Endothelial cell of umbilical vein (primary cell): ENCODE results near the gene PIK3AP1. TPM values are rescaled to one million over a fixed set of nuclear protein-coding genes. Genes with fewer than 3 reads are reported as not detected.

Experiments used
- BruUV-seq: library from RNA; stranded (reverse); fragments of 400-500 nt; replicated peaks from 2 replicates; lab custom pipeline; 2021; lab: Mats Ljungman, UMichigan
- CTCF ChIA-PET: fragments of 300-600, 350-600 bp; sonication (Branson Sonifier 250); formaldehyde crosslinking; loops from one replicate; lab custom pipeline; 2021; ENCODE audit warnings: antibody characterized with exemption, inconsistent platforms; lab: Charles Lee
- POLR2A ChIA-PET: fragments of 300-600, 350-600 bp; sonication (Branson Sonifier 250); formaldehyde crosslinking; loops from one replicate; lab custom pipeline; 2021; ENCODE audit warnings: antibody characterized with exemption, inconsistent platforms; lab: Charles Lee
- DNase-seq: peaks from one replicate; pipeline ENCODE4 v3.0.0-alpha.2; 2011; ENCODE audit warnings: low read depth, low spot score
- FAIRE-seq: peaks from 2 replicates; lab custom pipeline; 2011; peaks lifted over from hg19 to GRCh38; lab: Jason Lieb, UNC
- H2AFZ ChIP-seq: 2 replicates; pipeline ENCODE4 v1.6.0; 2012; ENCODE audit warnings: low read depth, low read length, control low read depth, inconsistent platforms
- H3K27ac ChIP-seq: 2 replicates; pipeline ENCODE4 v1.5.1; 2011; ENCODE audit warnings: low read depth, mild to moderate bottlenecking, control low read depth, low read length, moderate library complexity; ENCODE audit not compliant: insufficient read depth
- H3K27me3 ChIP-seq, 2 experiments: 2 replicates each; pipeline versions ENCODE4 v1.6.0 to v1.6.1; 2011; ENCODE audit warnings: low read length in 2 of 2, mixed read lengths in 1 of 2; ENCODE audit not compliant: control insufficient read depth in 2 of 2, insufficient read depth in 2 of 2
- H3K36me3 ChIP-seq, 2 experiments: 2 replicates in 1 of 2; 3 replicates in 1 of 2; pipeline ENCODE4 v1.5.1; 2011; ENCODE audit warnings: low read length in 2 of 2, mild to moderate bottlenecking in 1 of 2, moderate library complexity in 1 of 2; ENCODE audit not compliant: control insufficient read depth in 2 of 2, insufficient read depth in 2 of 2; ENCODE audit errors: extremely low read depth in 1 of 2
- H3K4me1 ChIP-seq: 3 replicates; pipeline ENCODE4 v1.5.1; 2011; ENCODE audit warnings: mild to moderate bottlenecking, low read length; ENCODE audit not compliant: control insufficient read depth, insufficient read depth; ENCODE audit errors: extremely low read depth
- H3K4me2 ChIP-seq: 2 replicates; pipeline ENCODE4 v1.6.1; 2011; ENCODE audit warnings: low read length, control low read depth, mixed read lengths; ENCODE audit not compliant: insufficient read depth
- H3K4me3 ChIP-seq, 3 experiments: fragments of 200-600 bp in 1 of 3; sonication (generic), shearing (Covaris generic) in 1 of 3; replicated peaks in 1 of 3; 2 replicates each; pipeline ENCODE4 v1.5.1; 2011 to 2016; ENCODE audit warnings: control low read depth in 3 of 3, low read length in 3 of 3, mild to moderate bottlenecking in 2 of 3, inconsistent platforms in 1 of 3, low read depth in 1 of 3, moderate library complexity in 1 of 3; ENCODE audit not compliant: insufficient read depth in 1 of 3
- H3K79me2 ChIP-seq: 2 replicates; pipeline ENCODE4 v1.6.0; 2012; ENCODE audit warnings: low read length, inconsistent platforms; ENCODE audit not compliant: control insufficient read depth, insufficient read depth
- H3K9ac ChIP-seq: replicated peaks from 2 replicates; pipeline ENCODE3; 2011; ENCODE audit warnings: low read length, control low read depth; ENCODE audit not compliant: insufficient read depth; ENCODE audit errors: extremely low read depth
- H3K9me1 ChIP-seq: replicated peaks from 3 replicates; pipeline ENCODE4 v1.6.0; 2011; ENCODE audit warnings: mild to moderate bottlenecking, low read length; ENCODE audit not compliant: control insufficient read depth, insufficient read depth; ENCODE audit errors: extremely low read depth
- H3K9me3 ChIP-seq: replicated peaks from 2 replicates; pipeline ENCODE4 v1.5.1; 2012; ENCODE audit warnings: low read length, inconsistent platforms; ENCODE audit not compliant: control insufficient read depth, insufficient read depth
- H4K20me1 ChIP-seq: replicated peaks from 2 replicates; pipeline ENCODE3; 2011; ENCODE audit warnings: mild to moderate bottlenecking, low read length; ENCODE audit not compliant: control insufficient read depth, insufficient read depth; ENCODE audit errors: extremely low read depth
- EZH2 ChIP-seq: IDR thresholded peaks from 2 replicates; pipeline ENCODE4 v1.6.1; 2012; ENCODE audit warnings: borderline replicate concordance, low read depth, mild to moderate bottlenecking, moderate library complexity, low read length, inconsistent platforms; ENCODE audit not compliant: severe bottlenecking
- FOS ChIP-seq: IDR thresholded peaks from 2 replicates; pipeline ENCODE4 v1.6.1; 2011; ENCODE audit warnings: mild to moderate bottlenecking, low read length, moderate library complexity, borderline replicate concordance; ENCODE audit not compliant: insufficient read depth
- GATA2 ChIP-seq: IDR thresholded peaks from 2 replicates; pipeline ENCODE4 v1.7.0; 2011; ENCODE audit warnings: low read depth, mild to moderate bottlenecking, moderate library complexity, mixed read lengths, low read length; ENCODE audit not compliant: insufficient read length, insufficient read depth
- JUN ChIP-seq: IDR thresholded peaks from 2 replicates; pipeline ENCODE4 v1.6.1; 2011; ENCODE audit warnings: borderline replicate concordance, low read depth; ENCODE audit not compliant: insufficient read length, insufficient read depth
- MYC ChIP-seq: IDR thresholded peaks from one replicate; pipeline ENCODE4 v1.6.1; 2011; ENCODE audit warnings: mild to moderate bottlenecking, low read depth, low read length
- POLR2A ChIP-seq: IDR thresholded peaks from 2 replicates; pipeline ENCODE4 v1.6.1; 2012; ENCODE audit warnings: low read depth, mild to moderate bottlenecking, control low read depth, low read length
- POLR2AphosphoS5 ChIP-seq: IDR thresholded peaks from 2 replicates; pipeline ENCODE4 v1.6.1; 2012; ENCODE audit warnings: low read depth, mild to moderate bottlenecking, control low read depth, low read length, moderate library complexity; ENCODE audit not compliant: insufficient read depth
- dilution Hi-C: fragments of 300-500 bp; cut with MboI; formaldehyde crosslinking; loops from one replicate; pipeline ENCODE4 v1.15.0; 2019; ENCODE audit warnings: low sequenced_read_pairs; ENCODE audit not compliant: extremely low pct_ligation_motif_present
- intact Hi-C: fragments of 100-400 bp; cut with micrococcal nuclease; formaldehyde crosslinking; loops from one replicate; pipeline ENCODE4 v1.10.0; 2022
- polyA plus RNA-seq, 4 experiments: library from polyadenylated mRNA; depleted of rRNA in 3 of 4; stranded (reverse) in 3 of 4; unstranded in 1 of 4; fragments of >200 nt; gene quantifications; 2 replicates each; pipeline versions ENCODE4 v1.2.1 to v1.2.3, GENCODE V29; 2011 to 2012; ENCODE audit warnings: missing spikeins in 1 of 4
- total RNA-seq: library from RNA; stranded (reverse); gene quantifications from 2 replicates; pipeline ENCODE4 v1.2.3, GENCODE V29; 2021
- TF ChIP-seq, protein P1 (sequence below): IDR thresholded peaks from 2 replicates; pipeline ENCODE4 v1.6.1; 2011; ENCODE audit not compliant: insufficient read depth, insufficient read length
- TF ChIP-seq, protein P2 (sequence below), 2 donors: IDR thresholded peaks; 1 replicate in 1 of 2; 2 replicates in 1 of 2; pipeline ENCODE4 v1.5.1; 2011; ENCODE audit warnings: low read length in 2 of 2, mild to moderate bottlenecking in 2 of 2, moderate library complexity in 2 of 2, control low read depth in 1 of 2, inconsistent platforms in 1 of 2, low read depth in 1 of 2; ENCODE audit not compliant: insufficient read depth in 1 of 2; ENCODE audit errors: extremely low read depth in 1 of 2

Gene PIK3AP1
- total and polyA plus RNA-seq, 2 donors (not counting 3 experiments of a cell fraction or from before 2014, with no cell fraction given): 0.04 TPM; not detected in 1

DNA sequence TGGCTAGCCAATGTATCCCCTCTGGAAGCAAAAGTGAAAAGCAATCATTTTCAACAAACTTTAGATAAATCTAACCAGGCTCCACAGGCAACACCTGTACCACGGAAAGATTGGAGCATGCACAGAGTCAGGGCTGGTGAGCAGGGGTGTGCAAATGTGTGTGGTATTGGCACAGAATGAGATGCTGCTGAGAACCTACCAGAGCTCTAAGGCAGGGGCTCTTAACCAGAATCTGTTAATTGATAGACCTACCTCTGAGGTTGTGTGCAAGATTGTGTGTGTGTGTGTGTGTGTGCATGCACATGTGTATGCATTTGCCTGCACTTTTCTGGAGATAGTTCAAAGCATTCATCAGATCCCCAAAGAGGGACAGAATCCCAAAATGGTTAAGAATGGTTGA, 62.9 kb downstream of the PIK3AP1 start:
- Histone ChIP-seq H3K27ac (no peak overlapping the region), H3K4me3 (no peak overlapping the region), H3K9me3 (no peaks in the 10 kb centered on the region), H3K4me1 (no peaks in the 10 kb centered on the region), H3K4me2 (no peak overlapping the region), H3K9ac (no peak overlapping the region), H2AFZ (no peak overlapping the region), H4K20me1 (no peaks in the 10 kb centered on the region), H3K79me2 (no peaks in the 10 kb centered on the region), H3K27me3 (peaks cover 0 to 3% of the 10 kb centered on the region in 2 experiments), H3K36me3 (no peaks in the 10 kb centered on the region), H3K9me1 (no peaks in the 10 kb centered on the region)
- intact Hi-C loops: no loop called here
- no TSS peak for BruUV-seq
- FAIRE-seq (no peak), DNase-seq (no peak)
- CTCF ChIA-PET: interaction anchor here (0.8 kb wide), 1 partner anchor 17 kb away, joined by 3 read pairs; no protein-coding TSS in a partner anchor
- TF ChIP-seq POLR2A (no peak), FOS (no peak), POLR2AphosphoS5 (no peak), JUN (no peak), EZH2 (no peak), GATA2 (no peak), MYC (no peak)
- TF ChIP-seq, protein P1, sequence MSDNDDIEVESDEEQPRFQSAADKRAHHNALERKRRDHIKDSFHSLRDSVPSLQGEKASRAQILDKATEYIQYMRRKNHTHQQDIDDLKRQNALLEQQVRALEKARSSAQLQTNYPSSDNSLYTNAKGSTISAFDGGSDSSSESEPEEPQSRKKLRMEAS: no peak
- TF ChIP-seq, protein P2, sequence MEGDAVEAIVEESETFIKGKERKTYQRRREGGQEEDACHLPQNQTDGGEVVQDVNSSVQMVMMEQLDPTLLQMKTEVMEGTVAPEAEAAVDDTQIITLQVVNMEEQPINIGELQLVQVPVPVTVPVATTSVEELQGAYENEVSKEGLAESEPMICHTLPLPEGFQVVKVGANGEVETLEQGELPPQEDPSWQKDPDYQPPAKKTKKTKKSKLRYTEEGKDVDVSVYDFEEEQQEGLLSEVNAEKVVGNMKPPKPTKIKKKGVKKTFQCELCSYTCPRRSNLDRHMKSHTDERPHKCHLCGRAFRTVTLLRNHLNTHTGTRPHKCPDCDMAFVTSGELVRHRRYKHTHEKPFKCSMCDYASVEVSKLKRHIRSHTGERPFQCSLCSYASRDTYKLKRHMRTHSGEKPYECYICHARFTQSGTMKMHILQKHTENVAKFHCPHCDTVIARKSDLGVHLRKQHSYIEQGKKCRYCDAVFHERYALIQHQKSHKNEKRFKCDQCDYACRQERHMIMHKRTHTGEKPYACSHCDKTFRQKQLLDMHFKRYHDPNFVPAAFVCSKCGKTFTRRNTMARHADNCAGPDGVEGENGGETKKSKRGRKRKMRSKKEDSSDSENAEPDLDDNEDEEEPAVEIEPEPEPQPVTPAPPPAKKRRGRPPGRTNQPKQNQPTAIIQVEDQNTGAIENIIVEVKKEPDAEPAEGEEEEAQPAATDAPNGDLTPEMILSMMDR (IDR thresholded peaks at IDR 0.05; ENCODE audit: extremely low read depth in 1 of 2, insufficient read depth in 1 of 2, low read depth in 1 of 2, low read length in 2 of 2): no peak
- POLR2A ChIA-PET: no interaction called here
- dilution Hi-C loops: no loop called here
